MCF 10A (cell line): ENCODE measurements around the gene PCBP2. TPM values are rescaled to one million over a fixed set of nuclear protein-coding genes. Genes with fewer than 3 reads are reported as not detected.
A peak's percentile ranks its signal among the peaks of the same experiment; 100 is the strongest.
"Not testable (repeated sequence)": the region's sequence is repeated elsewhere in the genome, so short reads cannot be mapped to it uniquely, and the experiment has no call there.

Source experiments
- BruUV-seq: library from RNA; stranded (reverse); fragments of 400-500 nt; replicated peaks from 2 replicates; lab custom pipeline; 2021; lab: Mats Ljungman, UMichigan
- CTCF ChIA-PET: fragments of 300-600 bp; sonication (Branson Sonifier 250); formaldehyde crosslinking; extraction: SDS; loops from one replicate; lab custom pipeline; 2021; ENCODE audit warnings: antibody characterized with exemption, inconsistent platforms; lab: Yijun Ruan, JAX
- POLR2A ChIA-PET: fragments of 300-600, 350-650 bp; sonication (Branson Sonifier 250); formaldehyde crosslinking; extraction: SDS; loops from one replicate; lab custom pipeline; 2020; ENCODE audit warnings: antibody characterized with exemption, inconsistent platforms; lab: Yijun Ruan, JAX
- DNase-seq: peaks from one replicate; pipeline ENCODE4 v3.0.0-alpha.2; 2018; ENCODE audit not compliant: unreplicated experiment
- H3K27ac Mint-ChIP-seq: one replicate; pipeline ENCODE4 v1.8.0; 2022; ENCODE audit warnings: mild to moderate bottlenecking, low read depth, mixed read lengths; ENCODE audit not compliant: unreplicated experiment
- H3K27me3 Mint-ChIP-seq: one replicate; pipeline ENCODE4 v1.8.0; 2022; ENCODE audit warnings: mixed read lengths; ENCODE audit not compliant: insufficient read depth, unreplicated experiment
- H3K36me3 Mint-ChIP-seq: one replicate; pipeline ENCODE4 v1.8.0; 2022; ENCODE audit warnings: mild to moderate bottlenecking, moderate library complexity, mixed read lengths; ENCODE audit not compliant: insufficient read depth, unreplicated experiment
- H3K4me1 Mint-ChIP-seq: one replicate; pipeline ENCODE4 v1.8.0; 2022; ENCODE audit warnings: mixed read lengths; ENCODE audit not compliant: insufficient read depth, unreplicated experiment
- H3K4me3 Mint-ChIP-seq: one replicate; pipeline ENCODE4 v1.8.0; 2022; ENCODE audit warnings: mild to moderate bottlenecking, moderate library complexity, mixed read lengths; ENCODE audit not compliant: unreplicated experiment
- H3K9me3 Mint-ChIP-seq: one replicate; pipeline ENCODE4 v1.8.0; 2022; ENCODE audit warnings: mixed read lengths; ENCODE audit not compliant: unreplicated experiment
- CTCF ChIP-seq: fragments of 200-600 bp; IDR thresholded peaks from one replicate; pipeline ENCODE4 v1.8.0; 2022; ENCODE audit warnings: antibody characterized with exemption, mild to moderate bottlenecking; ENCODE audit not compliant: unreplicated experiment
- intact Hi-C: fragments of 100-400 bp; cut with micrococcal nuclease; formaldehyde crosslinking; loops from 2 replicates; pipeline ENCODE4 v1.14.1; 2022
- total RNA-seq: library from RNA; stranded (reverse); gene quantifications from 2 replicates; pipeline ENCODE4 v1.2.3, GENCODE V29; 2022

The PCBP2 gene
- total RNA-seq, 1 experiment from 2014 or later: 1,037 TPM

GRCh38 chr12:53441040-53441833 lies 10.7 kb upstream of the PCBP2 start, which contains the start of gene PRR13:
Gene PRR13 (plus strand): TSS chr12:53441734. CDS start chr12:53442715, 981 bp downstream.
- DNase-seq: peak; percentile 99
- Mint-ChIP-seq H3K36me3 (peaks cover 31% of the 10 kb centered on the region), H3K4me3 (peak within 1 kb of the TSS; percentile 95), H3K4me1 (peaks cover 18% of the 10 kb centered on the region), H3K9me3 (no peaks in the 10 kb centered on the region), H3K27me3 (no peaks in the 10 kb centered on the region), H3K27ac (peak within 1 kb of the TSS; percentile 94)
- CTCF ChIA-PET: interaction anchor here (0.7 to 1.0 kb wide), 3 partner anchors 68 to 253 kb away, joined by 3 to 4 read pairs (median 4); no protein-coding TSS in a partner anchor
- POLR2A ChIA-PET: interaction anchor here (0.5 to 2.5 kb wide), 30 partner anchors 8 to 1018 kb away, joined by 3 to 37 read pairs (median 4); partner anchors contain the start of genes AAAS, CSAD, MAP3K12 and MYG1
- no peak for TF ChIP-seq CTCF
- intact Hi-C loops: no loop called here
- TSS peak; percentile 99 for BruUV-seq

- Mint-ChIP-seq H3K27ac (no peak overlapping the region), H3K27me3 (no peaks in the 10 kb centered on the region), H3K9me3 (no peaks in the 10 kb centered on the region), H3K4me3 (peak overlapping the region; percentile 95), H3K4me1 (peaks cover 18% of the 10 kb centered on the region), H3K36me3 (peaks cover 55% of the 10 kb centered on the region)
- no peak for DNase-seq
- no peak for TF ChIP-seq CTCF
- POLR2A ChIA-PET: no interaction called here
- no TSS peak for BruUV-seq
- CTCF ChIA-PET: interaction anchor here (0.7 kb wide), 1 partner anchor 987 kb away, joined by 3 read pairs; no protein-coding TSS in a partner anchor
- intact Hi-C loops: loop anchor here (2.0 kb wide), 1 partner anchor 61 kb away; no protein-coding TSS in a partner anchor
Measured at GRCh38 chr12:53443955-53444354, 7.9 kb upstream of the PCBP2 start.

GRCh38 chr12:53444593-53445325 lies 7.1 kb upstream of the PCBP2 start:
- H3K9me3 Mint-ChIP-seq, H3K27me3 Mint-ChIP-seq, DNase-seq, H3K27ac Mint-ChIP-seq, BruUV-seq: not testable (repeated sequence)
- Mint-ChIP-seq H3K36me3 (peaks cover 56% of the 10 kb centered on the region), H3K4me3 (peak overlapping the region; percentile 95), H3K4me1 (peaks cover 18% of the 10 kb centered on the region)
- POLR2A ChIA-PET: interaction anchor here (0.8 kb wide), 1 partner anchor 17 kb away, joined by 3 read pairs; no protein-coding TSS in a partner anchor
- intact Hi-C loops: loop anchor here (2.0 kb wide), 1 partner anchor 60 kb away; no protein-coding TSS in a partner anchor
- CTCF ChIA-PET: interaction anchor here (0.7 kb wide), 1 partner anchor 986 kb away, joined by 3 read pairs; no protein-coding TSS in a partner anchor

- ChIA-PET CTCF (interaction anchor here (0.6 kb wide), 4 partner anchors 29 to 126 kb away, joined by 3 to 4 read pairs (median 3); no protein-coding TSS in a partner anchor), POLR2A (interaction anchor here (0.6 to 2.3 kb wide), 9 partner anchors 8 to 371 kb away, joined by 3 to 16 read pairs (median 5); partner anchors contain the start of genes AAAS, PRR13, SPRYD3 and TARBP2)
- no peak for TF ChIP-seq CTCF
- Mint-ChIP-seq H3K4me1 (peaks cover 32% of the 10 kb centered on the region), H3K36me3 (peaks cover 74% of the 10 kb centered on the region), H3K9me3 (no peaks in the 10 kb centered on the region), H3K27ac (no peak overlapping the region), H3K4me3 (no peak overlapping the region), H3K27me3 (no peaks in the 10 kb centered on the region)
- intact Hi-C loops: no loop called here
- BruUV-seq: no TSS peak
- DNase-seq: no peak
Measured at GRCh38 chr12:53450936-53451335, 966 bp upstream of the PCBP2 start.
